Measurements from ENCODE around the gene ICAM3.
"Not testable (repeated sequence)": the region's sequence is repeated elsewhere in the genome, so short reads cannot be mapped to it uniquely, and the experiment has no call there.

The ICAM3 gene

DNA sequence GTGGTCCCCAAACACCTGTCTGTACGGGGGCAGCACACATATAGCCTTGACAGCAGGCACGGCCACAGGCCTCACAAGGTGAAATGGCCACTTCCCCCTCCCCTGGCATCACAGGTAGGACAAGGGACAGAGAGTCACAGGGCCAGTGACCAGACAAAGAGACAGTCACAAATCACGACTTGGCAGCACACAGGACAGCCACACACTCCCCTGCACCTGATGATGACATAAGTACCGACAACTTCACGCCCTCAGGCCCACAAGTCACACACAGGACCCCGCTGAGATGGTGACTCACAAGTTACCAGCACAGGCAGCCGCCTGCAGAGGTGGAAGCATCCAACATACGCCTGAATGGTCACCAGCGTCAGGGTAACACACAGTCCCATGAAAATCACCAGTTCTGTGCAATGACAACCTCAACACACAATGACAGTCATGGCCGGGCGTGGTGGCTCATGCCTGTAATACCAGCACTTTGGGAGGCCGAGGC is 24.4 kb upstream of the ICAM3 start:
- H3K36me3 Mint-ChIP-seq (ENCODE audit: low read depth), result peaks cover 37% of the 10 kb centered on the region

DNA sequence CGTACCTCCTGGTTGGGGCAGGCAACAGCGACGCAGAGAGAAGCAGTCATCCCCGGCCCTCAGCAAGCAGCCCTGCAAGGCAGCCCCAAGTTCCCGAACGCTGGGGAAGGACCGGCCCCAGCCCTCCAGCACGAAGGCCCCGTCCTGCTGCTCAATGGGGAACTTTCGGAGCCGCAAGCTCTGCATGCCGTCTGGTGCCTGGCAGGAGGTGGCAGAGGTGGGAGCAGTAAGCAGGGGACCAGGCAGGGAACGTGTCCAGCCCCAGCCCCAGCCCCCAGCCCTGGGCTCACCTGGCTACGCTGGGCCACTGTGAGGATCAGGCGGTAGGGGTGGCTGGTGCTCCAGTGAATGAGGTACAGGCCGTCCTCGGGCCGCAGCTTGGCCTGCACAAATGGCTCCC is 22.8 kb upstream of the ICAM3 start:
- H3K4me3 Mint-ChIP-seq, result no peak overlapping the region
- H3K36me3 Mint-ChIP-seq (ENCODE audit: low read depth), result peaks cover 36% of the 10 kb centered on the region
- no peak for DNase-seq (ENCODE audit: low spot score)
- H3K9me3 Mint-ChIP-seq, result no peaks in the 10 kb centered on the region
- H3K27ac Mint-ChIP-seq, result no peak overlapping the region
- no peaks in the 10 kb centered on the region for H3K27me3 Mint-ChIP-seq (ENCODE audit: low read depth)
- H3K4me1 Mint-ChIP-seq (ENCODE audit: low read depth), result no peaks in the 10 kb centered on the region

More for the DNA sequence above, 24.4 kb upstream of the ICAM3 start:
- DNase-seq (ENCODE audit: low spot score), result no peak
- Mint-ChIP-seq H3K27me3 (ENCODE audit: low read depth) (no peaks in the 10 kb centered on the region), H3K4me3 (no peak overlapping the region), H3K4me1 (ENCODE audit: low read depth) (no peaks in the 10 kb centered on the region), H3K9me3 (no peaks in the 10 kb centered on the region), H3K27ac (no peak overlapping the region)

DNA sequence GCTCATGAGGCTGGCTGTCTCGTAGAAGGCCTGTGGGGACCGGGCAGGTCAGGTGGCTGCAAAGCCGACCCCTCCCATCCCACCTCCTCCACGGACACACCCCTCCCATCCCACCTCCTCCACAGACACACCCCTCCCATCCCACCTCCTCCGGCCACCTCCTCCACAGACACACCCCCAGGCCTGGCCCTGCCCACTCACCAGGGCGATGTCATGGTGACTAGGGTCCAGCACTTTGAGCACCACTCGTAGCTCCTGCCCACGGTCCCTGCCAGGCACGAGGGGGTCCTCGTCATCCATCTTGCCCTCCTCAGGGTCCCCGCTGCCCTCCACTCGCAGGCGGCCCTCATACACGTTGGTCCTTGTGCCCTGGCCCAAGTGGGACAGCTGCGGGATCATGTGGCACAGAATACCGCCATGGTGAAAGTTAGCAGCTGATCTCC is 22.2 kb upstream of the ICAM3 start:
- Mint-ChIP-seq H3K27ac (no peak overlapping the region), H3K36me3 (ENCODE audit: low read depth) (peaks cover 33% of the 10 kb centered on the region), H3K9me3 (no peaks in the 10 kb centered on the region), H3K4me1 (ENCODE audit: low read depth) (no peaks in the 10 kb centered on the region), H3K27me3 (ENCODE audit: low read depth) (no peaks in the 10 kb centered on the region), H3K4me3 (no peak overlapping the region)
- no peak for DNase-seq (ENCODE audit: low spot score)

DNA sequence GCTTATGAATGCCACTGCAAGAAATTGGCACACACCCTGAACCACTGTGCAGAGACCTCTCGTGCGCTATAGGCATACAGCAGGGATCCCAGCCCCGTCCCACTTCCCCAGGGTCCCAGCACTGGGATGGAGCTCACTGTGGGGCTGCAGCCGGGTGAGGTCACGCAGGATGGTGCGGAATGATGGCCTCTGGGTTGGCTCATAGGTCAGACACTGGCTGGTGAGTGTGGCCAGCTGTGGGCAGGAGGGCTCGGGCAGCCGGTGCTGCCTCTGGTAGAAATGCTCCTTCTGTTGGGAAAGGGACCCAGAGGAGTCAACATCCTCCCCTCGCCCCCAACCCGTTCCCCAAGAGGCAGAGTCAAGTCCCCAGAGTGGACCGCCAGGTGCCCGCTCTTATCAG is 17.0 kb upstream of the ICAM3 start:
- Mint-ChIP-seq H3K36me3 (ENCODE audit: low read depth) (peaks cover 44% of the 10 kb centered on the region), H3K27ac (no peak overlapping the region), H3K27me3 (ENCODE audit: low read depth) (no peaks in the 10 kb centered on the region), H3K9me3 (no peaks in the 10 kb centered on the region), H3K4me1 (ENCODE audit: low read depth) (no peaks in the 10 kb centered on the region), H3K4me3 (no peak overlapping the region)
- DNase-seq (ENCODE audit: low spot score), result no peak

DNA sequence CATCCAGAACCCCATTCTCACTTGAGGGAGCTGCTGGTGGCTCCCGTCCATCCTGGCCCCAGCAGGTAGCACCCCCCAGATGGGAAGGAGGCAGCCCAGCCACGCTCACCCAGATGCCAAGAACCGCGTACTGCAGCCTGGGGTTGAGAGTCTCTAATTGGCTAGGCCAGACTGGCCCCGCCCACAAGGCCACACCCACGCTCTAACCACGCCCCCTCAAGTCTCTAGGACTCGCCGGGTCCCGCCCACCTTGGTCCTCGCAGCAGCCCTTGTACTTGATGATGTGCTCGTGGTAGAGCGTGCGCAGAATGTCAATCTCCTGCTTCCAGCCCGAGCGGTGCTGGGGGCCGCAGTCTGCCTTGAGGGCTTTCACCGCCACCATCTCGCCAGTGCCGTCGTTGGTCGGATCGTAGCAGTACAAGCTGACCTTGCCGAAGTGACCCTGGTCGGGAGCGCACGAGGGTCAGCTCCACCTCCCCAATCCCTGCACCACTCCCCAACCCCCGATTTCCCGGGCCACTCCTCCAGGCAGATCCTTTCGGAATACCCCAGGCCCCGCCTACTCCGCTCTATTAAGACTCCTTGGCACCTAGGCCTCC is 14.5 kb upstream of the ICAM3 start:
- no peaks in the 10 kb centered on the region for H3K9me3 Mint-ChIP-seq
- H3K27me3 Mint-ChIP-seq (ENCODE audit: low read depth), result no peaks in the 10 kb centered on the region
- DNase-seq (ENCODE audit: low spot score), result peak; percentile 22
- H3K4me3 Mint-ChIP-seq, result no peak overlapping the region
- no peaks in the 10 kb centered on the region for H3K4me1 Mint-ChIP-seq (ENCODE audit: low read depth)
- peaks cover 34% of the 10 kb centered on the region for H3K36me3 Mint-ChIP-seq (ENCODE audit: low read depth)
- H3K27ac Mint-ChIP-seq, result no peak overlapping the region

DNA sequence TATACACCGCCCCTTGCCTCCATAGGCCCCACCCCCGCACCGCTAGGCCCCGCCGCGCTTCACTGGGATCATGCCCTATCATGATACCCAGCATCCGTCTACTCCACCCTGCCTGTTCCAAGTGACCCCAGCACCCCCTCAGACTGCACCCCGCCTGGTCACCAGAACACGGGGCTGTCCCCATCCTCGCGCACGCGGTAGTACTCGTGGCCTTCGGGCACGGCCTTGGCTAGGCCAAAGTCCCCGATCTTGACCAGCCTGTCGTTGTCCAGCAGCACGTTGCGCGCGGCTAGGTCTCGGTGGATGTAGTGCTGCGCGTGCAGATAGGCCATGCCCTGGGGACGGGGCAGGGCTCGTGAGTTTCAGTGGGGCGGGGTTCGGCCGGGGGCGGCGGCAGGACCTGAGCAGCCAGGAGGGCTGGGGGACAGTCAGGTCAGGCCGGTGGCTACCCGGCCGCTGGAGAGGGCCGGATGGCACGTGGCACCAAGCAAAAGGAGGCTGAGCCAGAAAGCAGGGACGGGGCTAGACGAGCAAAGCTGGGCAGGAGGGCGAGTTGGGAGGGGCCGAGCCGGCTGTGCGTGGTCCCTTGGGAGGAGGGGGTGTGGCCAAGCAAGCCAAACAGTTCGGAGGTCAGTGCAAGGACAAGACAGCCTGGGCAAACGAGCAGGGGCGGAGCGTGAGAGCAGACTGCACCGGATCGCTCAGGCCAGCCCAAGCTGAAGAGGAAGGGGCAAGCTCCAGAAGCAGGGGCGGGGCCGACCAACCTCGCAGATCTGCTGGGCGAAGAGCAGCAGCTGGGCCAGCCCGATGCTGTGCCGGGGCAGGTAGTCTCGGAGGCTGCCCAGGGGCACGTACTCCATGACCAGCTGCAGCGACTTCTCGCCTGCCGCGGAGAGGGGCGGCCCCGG is 13.6 kb upstream of the ICAM3 start:
- no peak for DNase-seq (ENCODE audit: low spot score)
- Mint-ChIP-seq H3K27me3 (ENCODE audit: low read depth) (no peaks in the 10 kb centered on the region), H3K27ac (no peak overlapping the region), H3K4me3 (no peak overlapping the region), H3K4me1 (ENCODE audit: low read depth) (no peaks in the 10 kb centered on the region), H3K36me3 (ENCODE audit: low read depth) (peaks cover 32% of the 10 kb centered on the region), H3K9me3 (no peaks in the 10 kb centered on the region)

DNA sequence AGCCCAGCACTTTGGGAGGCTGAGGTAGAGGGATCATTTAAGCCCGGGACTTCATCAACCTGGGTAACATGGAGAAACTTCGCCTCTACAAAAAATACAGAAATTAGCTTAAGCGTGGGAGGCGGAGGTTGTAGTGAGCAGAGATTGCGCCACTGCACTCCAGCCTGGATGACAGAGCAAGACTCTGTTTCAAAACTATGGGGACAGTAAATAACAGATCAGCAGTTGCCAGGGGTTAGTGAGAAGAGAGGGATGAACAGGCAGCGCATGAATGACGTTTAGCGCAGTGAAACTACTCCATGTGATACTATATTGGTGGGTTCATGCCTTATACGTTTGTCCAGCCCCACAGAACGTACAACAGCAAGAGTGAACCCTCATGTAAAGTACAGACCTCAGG is 7.1 kb upstream of the ICAM3 start:
- H3K4me1 Mint-ChIP-seq (ENCODE audit: low read depth), result no peaks in the 10 kb centered on the region
- no peak overlapping the region for H3K27ac Mint-ChIP-seq
- H3K9me3 Mint-ChIP-seq, result no peaks in the 10 kb centered on the region
- no peak overlapping the region for H3K4me3 Mint-ChIP-seq
- DNase-seq (ENCODE audit: low spot score), result no peak
- peaks cover 3% of the 10 kb centered on the region for H3K36me3 Mint-ChIP-seq (ENCODE audit: low read depth)
- no peaks in the 10 kb centered on the region for H3K27me3 Mint-ChIP-seq (ENCODE audit: low read depth)

DNA sequence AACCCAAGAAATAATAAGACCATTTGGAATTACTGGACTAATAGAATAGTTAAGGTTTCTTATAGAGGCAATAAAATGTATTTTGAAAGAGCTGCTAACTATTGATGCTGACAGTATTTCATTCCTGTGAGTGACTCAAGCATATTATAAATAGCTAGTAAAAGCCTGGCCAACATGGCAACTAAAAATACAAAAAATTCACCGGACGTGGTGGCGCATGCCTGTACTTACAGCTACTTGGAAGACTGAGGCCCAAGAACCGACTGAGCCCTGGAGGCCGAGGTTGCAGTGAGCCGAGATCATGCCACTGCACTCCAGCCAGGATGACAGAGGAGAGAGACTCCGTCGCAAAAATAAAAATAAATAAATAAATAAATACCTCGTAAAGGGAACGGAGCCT is 5.4 kb upstream of the ICAM3 start:
- Mint-ChIP-seq H3K9me3 (no peaks in the 10 kb centered on the region), H3K4me1 (ENCODE audit: low read depth) (peaks cover 6% of the 10 kb centered on the region), H3K4me3 (no peak overlapping the region), H3K27ac (no peak overlapping the region), H3K36me3 (ENCODE audit: low read depth) (no peaks in the 10 kb centered on the region), H3K27me3 (ENCODE audit: low read depth) (no peaks in the 10 kb centered on the region)
- DNase-seq (ENCODE audit: low spot score), result no peak

DNA sequence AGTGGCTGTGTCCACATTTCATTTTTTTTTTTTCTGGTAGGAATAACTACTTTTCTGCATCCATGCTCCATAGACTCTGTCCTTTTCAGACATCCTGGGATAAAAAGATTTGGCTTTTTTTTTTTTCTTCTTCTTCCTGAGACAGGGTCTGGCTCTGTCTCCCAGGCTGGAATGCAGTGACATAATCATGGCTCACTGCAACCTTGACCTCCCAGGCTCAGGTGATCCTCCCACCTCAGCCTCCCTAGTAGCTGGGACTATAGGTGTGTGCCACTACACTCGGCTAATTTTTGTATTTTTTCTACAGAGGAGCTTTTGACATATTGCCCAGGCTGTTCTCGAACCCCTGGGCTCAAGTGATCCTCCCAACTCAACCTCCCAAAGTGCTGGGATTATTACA is 4.1 kb upstream of the ICAM3 start:
- Mint-ChIP-seq H3K27ac (no peak overlapping the region), H3K9me3 (no peaks in the 10 kb centered on the region), H3K27me3 (ENCODE audit: low read depth) (no peaks in the 10 kb centered on the region), H3K36me3 (ENCODE audit: low read depth) (peaks cover 1% of the 10 kb centered on the region), H3K4me1 (ENCODE audit: low read depth) (peaks cover 13% of the 10 kb centered on the region), H3K4me3 (no peak overlapping the region)
- DNase-seq (ENCODE audit: low spot score), result no peak

DNA sequence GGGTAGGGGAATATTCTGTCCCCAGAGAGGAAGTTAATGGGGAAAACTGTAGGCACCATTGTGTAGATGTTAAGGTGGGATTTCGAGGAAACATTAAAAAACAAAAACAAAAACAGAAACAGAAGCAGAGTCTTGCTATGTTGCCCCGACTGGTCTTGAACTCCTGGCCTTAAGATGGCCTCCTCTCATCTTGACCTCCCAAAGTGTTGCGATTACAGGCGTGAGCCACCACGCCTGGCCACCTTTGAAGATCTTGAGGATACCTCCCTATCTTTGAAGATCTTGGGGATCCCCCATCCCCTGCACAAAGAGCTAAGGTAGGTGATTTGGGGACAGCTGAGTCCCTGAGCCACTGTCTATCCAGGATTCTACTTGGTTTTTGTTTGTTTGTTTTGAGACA is 553 bp upstream of the ICAM3 start:
- Mint-ChIP-seq H3K4me1 (ENCODE audit: low read depth) (peaks cover 16% of the 10 kb centered on the region), H3K9me3 (no peaks in the 10 kb centered on the region), H3K27ac (peak overlapping the region; percentile 90), H3K27me3 (ENCODE audit: low read depth) (no peaks in the 10 kb centered on the region), H3K36me3 (ENCODE audit: low read depth) (peaks cover 14% of the 10 kb centered on the region), H3K4me3 (peak overlapping the region; percentile 96)
- DNase-seq (ENCODE audit: low spot score), result no peak

DNA sequence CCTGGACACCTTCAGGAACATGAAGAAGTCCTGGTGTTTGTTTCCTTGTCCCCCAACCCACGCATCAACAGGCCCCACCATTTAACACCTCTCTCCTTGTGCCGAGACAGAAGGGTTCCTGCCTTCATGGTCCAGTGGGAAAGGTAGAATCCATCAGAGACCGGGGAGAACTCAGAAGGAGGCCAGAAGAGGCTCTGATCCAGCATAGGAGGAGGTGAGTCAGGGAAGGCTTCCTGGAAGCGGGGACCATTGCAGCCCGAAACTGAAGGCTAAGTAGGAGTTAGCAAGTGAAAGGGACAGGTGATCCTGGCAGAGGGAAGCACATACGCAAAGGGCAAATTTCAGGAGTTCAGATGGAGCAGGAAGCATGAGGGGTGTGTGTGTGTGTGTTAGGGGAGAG is 484 bp downstream of the ICAM3 start:
- Mint-ChIP-seq H3K4me1 (ENCODE audit: low read depth) (peaks cover 19% of the 10 kb centered on the region), H3K27me3 (ENCODE audit: low read depth) (no peaks in the 10 kb centered on the region), H3K27ac (peak overlapping the region; percentile 90), H3K36me3 (ENCODE audit: low read depth) (peaks cover 23% of the 10 kb centered on the region), H3K9me3 (no peaks in the 10 kb centered on the region), H3K4me3 (peak overlapping the region; percentile 96)
- DNase-seq (ENCODE audit: low spot score), result no peak

DNA sequence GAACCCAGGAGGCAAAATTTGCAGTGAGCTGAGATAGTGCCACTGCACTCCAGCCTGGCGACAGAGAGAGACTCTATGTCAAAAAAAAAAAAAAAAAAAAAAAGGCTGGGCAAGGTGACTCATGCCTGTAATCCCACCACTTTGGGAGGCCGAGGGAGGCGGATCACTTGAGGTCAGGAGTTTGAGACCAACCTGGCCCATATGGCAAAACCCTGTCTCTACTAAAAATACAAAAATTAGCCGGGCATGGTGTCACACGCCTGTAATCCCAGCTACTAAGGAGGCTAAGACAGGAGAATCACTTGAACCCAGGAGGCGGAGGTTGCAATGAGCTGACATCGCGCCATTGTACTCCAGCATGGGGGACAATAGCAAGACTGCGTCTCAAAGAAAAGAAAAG is 2.7 kb downstream of the ICAM3 start:
- not testable (repeated sequence) for H3K9me3 Mint-ChIP-seq; H3K4me3 Mint-ChIP-seq; DNase-seq (ENCODE audit: low spot score); H3K27me3 Mint-ChIP-seq (ENCODE audit: low read depth); H3K27ac Mint-ChIP-seq
- Mint-ChIP-seq H3K4me1 (ENCODE audit: low read depth) (peaks cover 33% of the 10 kb centered on the region), H3K36me3 (ENCODE audit: low read depth) (peaks cover 39% of the 10 kb centered on the region)

DNA sequence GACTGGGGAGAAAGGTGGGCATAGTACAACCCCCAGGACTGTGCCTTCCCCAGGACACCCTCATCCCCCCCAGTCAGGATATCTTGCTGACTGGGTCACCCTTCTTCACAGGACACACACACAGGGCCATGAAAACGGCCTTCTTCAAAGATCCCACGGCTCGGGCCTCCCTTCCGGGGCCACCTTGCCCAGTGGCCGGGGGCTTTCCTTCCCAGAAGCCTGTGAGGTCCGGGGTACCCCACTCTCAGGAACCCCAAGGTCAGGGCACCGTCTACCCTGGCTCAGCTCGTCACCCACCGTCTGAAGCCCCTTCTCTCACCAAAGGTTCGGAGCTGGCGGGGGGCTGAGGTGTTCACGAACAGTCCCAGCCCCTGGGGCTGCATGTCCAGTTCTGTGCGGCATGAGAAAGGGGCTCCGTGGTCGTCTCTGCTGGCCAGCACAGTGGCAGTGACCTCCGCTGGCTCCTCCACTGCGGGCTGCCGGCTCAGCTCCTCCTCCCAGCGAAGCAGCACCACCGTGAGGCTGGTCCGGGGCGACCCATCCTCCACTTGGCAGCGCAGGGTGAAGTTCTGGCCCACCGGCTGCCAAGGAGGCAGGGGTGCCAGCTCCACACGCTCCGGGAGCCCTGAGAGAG is 4.0 kb downstream of the ICAM3 start:
- Mint-ChIP-seq H3K4me1 (ENCODE audit: low read depth) (peaks cover 30% of the 10 kb centered on the region), H3K36me3 (ENCODE audit: low read depth) (peaks cover 45% of the 10 kb centered on the region)

More for the DNA sequence above, 4.0 kb downstream of the ICAM3 start:
- H3K27ac Mint-ChIP-seq, result no peak overlapping the region
- no peak overlapping the region for H3K4me3 Mint-ChIP-seq
- H3K27me3 Mint-ChIP-seq (ENCODE audit: low read depth), result no peaks in the 10 kb centered on the region
- H3K9me3 Mint-ChIP-seq, result no peaks in the 10 kb centered on the region
- DNase-seq (ENCODE audit: low spot score), result no peak

All from T-helper 2 cell treated with Interferon-gamma antibody and Interleukin-4, amounts not matched to agents 5 μg/mL and 100 μg/mL, for 36 hours (primary cell).